ENCODE results near the gene CRY2.

DNA sequence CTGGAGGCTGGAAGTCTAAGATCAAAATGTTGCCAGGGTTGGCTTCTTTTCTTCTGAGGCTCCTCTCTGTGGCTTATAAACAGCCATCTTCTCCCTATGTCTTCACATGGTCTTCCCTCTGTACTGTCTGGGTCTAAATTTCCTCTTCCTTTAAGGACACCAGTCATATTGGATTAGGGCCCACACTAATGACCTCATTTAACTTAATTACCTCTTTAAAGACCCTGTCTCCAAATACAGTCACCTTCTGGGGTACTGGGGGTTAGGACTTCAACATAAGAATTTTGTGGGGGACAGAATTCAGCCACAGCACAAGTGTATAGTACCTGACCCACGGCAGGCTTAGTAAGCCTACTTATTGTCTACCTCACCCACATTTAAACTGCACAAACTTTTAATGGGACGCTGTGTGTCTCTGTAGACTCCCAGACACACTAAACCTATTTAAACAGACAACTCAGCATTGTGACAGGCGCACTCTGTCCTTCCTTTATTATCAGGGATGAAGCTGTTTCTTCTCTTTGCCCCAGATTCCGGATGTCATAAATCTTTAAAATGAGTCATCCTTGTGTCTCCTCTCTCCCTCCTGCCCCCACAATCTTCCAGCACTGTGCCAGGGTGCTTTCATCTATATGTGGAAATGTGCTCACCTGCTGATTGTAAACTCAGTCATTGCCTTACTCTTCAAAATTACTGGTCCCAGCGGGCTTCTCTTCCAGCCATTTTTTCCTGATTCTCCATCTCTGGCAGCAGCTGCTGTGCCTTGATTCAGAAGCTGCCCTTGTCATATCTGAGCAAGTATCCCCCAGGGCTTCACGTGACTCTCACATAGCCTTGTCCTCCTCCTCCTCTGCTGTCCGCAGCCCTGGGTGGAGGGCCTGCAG lies 32.8 kb downstream of the CRY2 start:
- TF ChIP-seq, protein P1, sequence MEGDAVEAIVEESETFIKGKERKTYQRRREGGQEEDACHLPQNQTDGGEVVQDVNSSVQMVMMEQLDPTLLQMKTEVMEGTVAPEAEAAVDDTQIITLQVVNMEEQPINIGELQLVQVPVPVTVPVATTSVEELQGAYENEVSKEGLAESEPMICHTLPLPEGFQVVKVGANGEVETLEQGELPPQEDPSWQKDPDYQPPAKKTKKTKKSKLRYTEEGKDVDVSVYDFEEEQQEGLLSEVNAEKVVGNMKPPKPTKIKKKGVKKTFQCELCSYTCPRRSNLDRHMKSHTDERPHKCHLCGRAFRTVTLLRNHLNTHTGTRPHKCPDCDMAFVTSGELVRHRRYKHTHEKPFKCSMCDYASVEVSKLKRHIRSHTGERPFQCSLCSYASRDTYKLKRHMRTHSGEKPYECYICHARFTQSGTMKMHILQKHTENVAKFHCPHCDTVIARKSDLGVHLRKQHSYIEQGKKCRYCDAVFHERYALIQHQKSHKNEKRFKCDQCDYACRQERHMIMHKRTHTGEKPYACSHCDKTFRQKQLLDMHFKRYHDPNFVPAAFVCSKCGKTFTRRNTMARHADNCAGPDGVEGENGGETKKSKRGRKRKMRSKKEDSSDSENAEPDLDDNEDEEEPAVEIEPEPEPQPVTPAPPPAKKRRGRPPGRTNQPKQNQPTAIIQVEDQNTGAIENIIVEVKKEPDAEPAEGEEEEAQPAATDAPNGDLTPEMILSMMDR (optimal IDR thresholded peaks at IDR 0.05 in 1 of 3, IDR thresholded peaks at IDR 0.05 in 1 of 3, conservative IDR thresholded peaks at IDR 0.05 in 1 of 3; ENCODE audit: extremely low read depth in 1 of 3, insufficient read depth in 2 of 3, low read length in 3 of 3) = no peak
- no peak for TF ChIP-seq EZH2 (IDR thresholded peaks at IDR 0.05; ENCODE audit: low read length)
